Activated CD8-positive, alpha-beta memory T cell treated with anti-CD3 and anti-CD28 coated beads, Interleukin-2, amount 50 U/mL, for 24 hours (primary cell): Measurements from ENCODE around the gene NDUFV1.
"Not testable (repeated sequence)": the region's sequence is repeated elsewhere in the genome, so short reads cannot be mapped to it uniquely, and the experiment has no call there.

ENCODE experiments used
- DNase-seq: peaks from one replicate; pipeline ENCODE4 v3.0.0-alpha.2; 2020; ENCODE audit errors: extremely low read depth

The NDUFV1 gene

GRCh38 chr11:67586568-67587250, 20.0 kb upstream of the NDUFV1 start:
- DNase-seq = no peak

- no peak for DNase-seq
These were observed 18.6 kb upstream of the NDUFV1 start for GRCh38 chr11:67588136-67588503.

- DNase-seq = not testable (repeated sequence)
These were observed 17.8 kb upstream of the NDUFV1 start for GRCh38 chr11:67588899-67589415.

GRCh38 chr11:67592880-67593564, 13.7 kb upstream of the NDUFV1 start:
- no peak for DNase-seq

DNA sequence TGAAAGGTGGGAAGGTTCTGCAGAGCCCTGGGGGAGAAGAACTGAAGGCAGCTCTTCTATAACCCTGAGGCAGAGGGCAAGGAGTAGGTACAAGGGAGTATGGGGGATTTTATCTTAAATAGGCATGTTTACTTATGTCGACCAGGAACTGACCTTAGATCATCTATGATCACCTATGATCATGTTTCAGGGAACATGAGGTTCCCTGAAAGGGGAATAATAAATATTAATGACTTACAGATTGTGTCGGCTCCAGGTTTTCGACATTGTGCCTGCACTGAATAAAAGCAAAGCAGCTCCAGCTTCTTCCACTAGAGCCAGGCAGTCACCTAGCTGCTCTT, 13.2 kb upstream of the NDUFV1 start:
- no peak for DNase-seq

DNA sequence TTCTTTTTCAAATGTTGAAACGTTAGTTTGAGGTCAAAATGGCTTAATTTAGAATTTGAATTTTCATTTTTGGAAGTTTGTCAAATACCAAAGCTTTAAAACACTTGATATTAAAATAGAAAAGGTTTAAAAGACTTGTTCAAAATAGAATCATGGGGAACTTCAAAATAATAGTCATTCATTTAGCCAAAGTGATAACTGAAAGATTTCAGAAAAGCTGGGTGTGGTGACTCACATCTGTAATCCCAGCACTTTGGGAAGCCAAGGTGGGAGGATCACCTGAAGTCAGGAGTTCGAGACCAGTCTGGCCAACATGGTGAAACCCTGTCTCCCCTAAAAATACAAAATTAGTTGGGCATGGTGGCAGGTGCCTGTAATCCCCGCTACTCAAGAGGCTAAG, 12.3 kb upstream of the NDUFV1 start:
- no peak for DNase-seq

DNA sequence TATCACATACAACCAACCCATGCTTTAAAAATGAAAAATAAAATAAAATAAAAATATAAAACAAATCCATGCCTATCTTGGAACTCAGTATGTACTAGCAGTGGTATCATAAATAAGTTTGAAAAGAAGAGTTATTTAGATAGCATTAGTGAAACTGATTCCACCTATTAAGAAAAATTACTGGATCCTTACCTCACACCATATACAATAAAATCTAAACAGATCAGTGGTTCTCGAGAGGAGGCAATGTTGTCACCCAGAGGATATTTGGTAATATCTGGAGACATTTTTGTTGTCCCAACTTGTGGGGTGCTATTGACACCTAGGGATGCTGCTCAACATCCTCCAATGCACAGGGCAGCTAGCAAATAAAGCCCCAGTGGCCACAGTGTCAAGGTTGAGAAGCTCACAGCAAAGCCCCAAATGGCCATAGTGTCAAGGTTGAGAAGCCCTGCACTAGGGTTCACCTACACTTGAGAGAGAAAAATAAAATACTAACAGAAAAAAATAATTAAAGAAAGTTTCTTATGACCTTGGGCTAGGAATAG, 9.9 kb upstream of the NDUFV1 start:
- DNase-seq = no peak

DNA sequence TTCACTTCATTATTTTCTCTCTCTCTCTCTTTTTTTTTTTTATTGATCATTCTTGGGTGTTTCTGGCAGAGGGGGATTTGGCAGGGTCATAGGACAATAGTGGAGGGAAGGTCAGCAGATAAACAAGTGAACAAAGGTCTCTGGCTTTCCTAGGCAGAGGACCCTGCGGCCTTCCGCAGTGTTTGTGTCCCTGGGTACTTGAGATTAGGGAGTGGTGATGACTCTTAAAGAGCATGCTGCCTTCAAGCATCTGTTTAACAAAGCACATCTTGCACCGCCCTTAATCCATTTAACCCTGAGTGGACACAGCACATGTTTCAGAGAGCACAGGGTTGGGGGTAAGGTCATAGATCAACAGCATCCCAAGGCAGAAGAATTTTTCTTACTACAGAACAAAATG, 9.3 kb upstream of the NDUFV1 start:
- not testable (repeated sequence) for DNase-seq

- not testable (repeated sequence) for DNase-seq
These were observed 8.8 kb upstream of the NDUFV1 start for GRCh38 chr11:67597963-67598362.

DNA sequence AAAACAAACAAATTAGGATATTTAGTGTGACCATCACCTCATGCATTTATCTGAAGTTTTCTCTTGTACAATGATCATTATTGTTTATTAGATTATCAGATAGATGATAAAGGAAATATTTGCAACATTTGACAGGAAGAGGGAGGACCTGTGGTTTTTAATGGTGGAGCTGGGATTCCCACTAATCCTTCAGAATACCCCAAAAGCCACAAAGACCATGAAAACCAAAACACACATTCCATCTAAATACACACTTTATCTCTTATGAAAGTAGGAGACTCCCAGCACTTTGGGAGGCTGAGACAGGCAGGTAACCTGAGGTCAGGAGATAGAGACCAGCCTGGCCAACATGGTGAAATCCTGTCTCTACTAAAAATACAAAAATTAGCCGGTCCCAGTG, 7.6 kb upstream of the NDUFV1 start:
- DNase-seq = no peak

GRCh38 chr11:67600324-67601029, 6.3 kb upstream of the NDUFV1 start:
- DNase-seq = no peak

- DNase-seq = no peak
These were observed 5.6 kb upstream of the NDUFV1 start for GRCh38 chr11:67601098-67601497.

GRCh38 chr11:67604119-67604518, 2.6 kb upstream of the NDUFV1 start:
- DNase-seq = not testable (repeated sequence)

- DNase-seq = no peak
These were observed 1.9 kb upstream of the NDUFV1 start for GRCh38 chr11:67604815-67605214.

- no peak for DNase-seq
These were observed 1.3 kb upstream of the NDUFV1 start for GRCh38 chr11:67605231-67606011.

- no peak for DNase-seq
These were observed 644 bp upstream of the NDUFV1 start for GRCh38 chr11:67606093-67606491.

DNA sequence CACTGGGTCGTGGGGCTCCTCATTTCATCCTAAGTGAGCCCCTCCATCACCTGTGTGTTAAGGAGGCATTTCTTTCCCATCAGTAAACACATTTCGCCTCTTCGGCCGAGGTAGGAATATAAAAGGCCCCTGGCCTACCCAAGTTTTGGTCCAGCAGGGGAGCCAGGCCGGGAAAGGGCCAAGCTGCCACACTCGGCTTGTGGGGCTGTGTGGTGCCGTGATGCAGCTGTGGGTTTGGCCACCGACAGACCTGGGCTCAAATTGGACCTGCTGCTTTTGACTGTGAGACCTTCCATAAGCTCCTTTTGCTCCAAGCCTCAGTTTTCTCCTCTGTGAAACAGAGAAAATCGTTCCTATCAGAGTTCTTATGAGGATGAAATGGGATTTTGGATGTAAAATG, 771 bp downstream of the NDUFV1 start:
- no peak for DNase-seq

DNA sequence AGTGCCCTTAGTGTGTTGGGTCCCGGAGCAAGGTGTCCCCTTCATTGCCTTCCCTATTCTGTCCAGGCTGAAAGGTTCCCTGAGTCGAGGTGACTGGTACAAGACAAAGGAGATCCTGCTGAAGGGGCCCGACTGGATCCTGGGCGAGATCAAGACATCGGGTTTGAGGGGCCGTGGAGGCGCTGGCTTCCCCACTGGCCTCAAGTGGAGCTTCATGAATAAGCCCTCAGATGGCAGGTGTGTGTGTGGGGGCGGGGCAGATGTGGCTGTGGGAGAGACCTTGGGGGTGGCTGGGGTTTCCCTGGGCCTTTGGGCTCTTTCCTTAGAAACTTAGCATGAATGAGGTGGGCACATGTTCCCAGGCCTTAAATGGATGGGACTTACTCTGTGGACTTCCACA, 1.8 kb downstream of the NDUFV1 start:
- DNase-seq = no peak

GRCh38 chr11:67609316-67609715, 2.6 kb downstream of the NDUFV1 start:
- no peak for DNase-seq

DNA sequence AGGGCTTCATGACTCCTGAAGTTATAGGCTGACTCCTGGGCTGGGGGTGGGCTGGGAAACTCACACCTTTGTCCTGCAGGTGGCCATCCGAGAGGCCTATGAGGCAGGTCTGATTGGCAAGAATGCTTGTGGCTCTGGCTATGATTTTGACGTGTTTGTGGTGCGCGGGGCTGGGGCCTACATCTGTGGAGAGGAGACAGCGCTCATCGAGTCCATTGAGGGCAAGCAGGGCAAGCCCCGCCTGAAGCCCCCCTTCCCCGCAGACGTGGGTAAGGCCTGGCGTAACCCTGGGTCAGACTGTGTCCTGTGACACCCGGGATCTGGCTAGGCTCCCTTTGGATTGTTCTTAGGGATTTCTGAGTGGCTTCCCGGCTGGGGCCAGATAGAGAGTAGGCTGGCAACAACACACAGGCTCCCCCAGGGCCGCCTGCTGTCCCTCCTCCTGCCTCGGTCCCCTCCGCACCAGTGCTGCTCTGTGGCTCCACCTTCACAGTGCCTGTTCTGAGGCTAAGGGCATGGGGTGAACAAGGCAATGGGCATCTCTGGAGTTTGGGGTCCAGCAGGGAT, 3.6 kb downstream of the NDUFV1 start:
- DNase-seq = no peak

DNA sequence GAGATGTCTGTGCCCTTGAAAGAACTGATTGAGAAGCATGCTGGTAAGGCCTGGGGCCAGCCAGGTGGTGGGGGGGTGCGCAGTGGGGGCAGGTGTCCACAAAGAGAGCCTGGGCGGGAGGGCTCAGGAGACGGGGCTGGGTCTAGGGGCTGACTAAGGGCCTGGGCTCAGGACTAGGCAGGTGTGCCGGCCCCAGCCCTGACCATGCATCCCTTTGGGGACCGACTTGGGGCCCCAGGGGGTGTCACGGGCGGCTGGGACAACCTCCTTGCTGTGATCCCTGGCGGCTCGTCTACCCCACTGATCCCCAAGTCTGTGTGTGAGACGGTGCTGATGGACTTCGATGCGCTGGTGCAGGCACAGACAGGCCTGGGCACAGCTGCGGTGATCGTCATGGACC, 4.4 kb downstream of the NDUFV1 start:
- no peak for DNase-seq
